Cardiac fibroblast (primary cell): ENCODE results near the gene LRRC40.
A peak's percentile ranks its signal among the peaks of the same experiment; 100 is the strongest.
"Not testable (repeated sequence)": the region's sequence is repeated elsewhere in the genome, so short reads cannot be mapped to it uniquely, and the experiment has no call there.

Experiments
- DNase-seq, 2 donors: peaks; one replicate each; pipeline versions ENCODE4 v3.0.0 to v3.0.0-alpha.2; 2010; ENCODE audit warnings: low read depth in 2 of 2
- H3K4me3 ChIP-seq, 2 donors: replicated peaks in 1 of 2; 1 replicate in 1 of 2; 2 replicates in 1 of 2; pipeline ENCODE4 v1.5.1; 2011; ENCODE audit warnings: low read depth in 2 of 2, low read length in 2 of 2, mild to moderate bottlenecking in 2 of 2, moderate library complexity in 1 of 2
- CTCF ChIP-seq: IDR thresholded peaks from one replicate; pipeline ENCODE4 v1.5.1; 2011; ENCODE audit warnings: low read depth, mild to moderate bottlenecking, low read length, inconsistent platforms

LRRC40 gene

GRCh38 chr1:70204600-70204999 is 779 bp downstream of the LRRC40 start:
- peak; percentile 7 to 18 for DNase-seq
- no peak for TF ChIP-seq CTCF
- peak overlapping the region; percentile 84 to 95 for H3K4me3 ChIP-seq

DNA sequence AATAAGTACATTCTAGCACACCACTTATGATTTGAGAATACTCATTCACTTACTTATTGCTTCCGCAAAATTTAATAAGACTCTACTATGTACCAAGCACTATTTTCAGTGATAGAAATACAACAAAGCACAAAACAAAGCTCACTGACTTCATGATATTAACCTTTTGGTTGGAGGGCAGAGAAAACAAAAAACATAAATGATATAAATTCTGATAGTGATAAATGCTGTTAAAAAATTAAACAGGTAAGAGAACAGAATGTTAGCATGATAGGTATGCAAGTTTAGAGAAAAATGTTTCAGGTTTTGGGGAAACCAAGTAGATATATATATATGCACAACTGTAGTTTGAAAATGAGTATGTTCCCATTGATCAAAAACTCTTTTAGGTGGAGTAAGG is 1.2 kb downstream of the LRRC40 start:
- H3K4me3 ChIP-seq = peak overlapping the region in 1 of 2 donors; percentile 95
- TF ChIP-seq CTCF = no peak
- no peak for DNase-seq

DNA sequence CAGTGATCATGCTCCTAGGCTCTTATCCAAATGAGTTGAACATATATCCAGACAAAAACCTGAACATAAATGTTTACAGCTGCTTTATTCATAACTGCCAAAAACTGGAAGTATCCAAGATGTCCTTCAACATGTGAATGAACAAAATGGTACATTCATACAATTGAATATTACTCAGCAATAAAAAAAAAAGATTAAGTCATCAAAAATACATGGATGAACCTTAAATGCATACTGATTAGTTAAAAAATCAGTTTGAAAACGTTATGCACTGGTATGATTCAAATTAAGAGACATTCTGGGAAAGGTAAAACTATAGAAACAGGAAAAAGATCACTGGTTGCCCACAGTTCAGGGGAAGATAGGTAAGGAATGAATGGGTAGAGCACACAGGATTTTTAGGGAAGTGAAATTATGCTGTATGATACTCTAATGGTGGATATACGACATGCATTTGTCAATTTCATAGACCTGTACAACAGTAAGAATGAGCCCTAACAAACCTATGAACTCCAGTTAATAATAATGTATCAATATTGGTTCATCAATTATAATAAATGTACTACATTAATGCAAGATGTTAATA is 3.1 kb downstream of the LRRC40 start:
- no peak for DNase-seq
- no peak for TF ChIP-seq CTCF
- no peak overlapping the region for H3K4me3 ChIP-seq

DNA sequence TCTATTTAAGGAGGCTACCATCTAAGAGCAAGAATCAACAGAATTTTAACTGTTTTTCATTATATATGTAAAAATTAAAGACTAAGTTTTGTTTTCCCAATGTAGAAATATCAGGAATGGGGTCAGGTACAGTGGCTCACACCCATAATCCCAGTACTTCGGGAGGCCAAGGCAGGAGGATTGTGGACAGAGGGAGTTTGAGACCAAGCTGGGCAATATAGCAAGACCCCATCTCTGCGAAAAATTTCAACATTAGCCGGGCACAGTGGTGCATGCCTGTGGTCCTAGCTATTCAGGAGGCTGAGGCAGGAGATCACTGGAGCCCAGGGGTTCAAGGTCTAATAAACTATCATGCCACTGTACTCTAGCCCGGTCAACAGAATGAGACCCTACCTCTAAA is 5.3 kb downstream of the LRRC40 start:
- no peak overlapping the region for H3K4me3 ChIP-seq
- no peak for DNase-seq
- TF ChIP-seq CTCF = no peak

GRCh38 chr1:70196333-70196732 is 9.0 kb downstream of the LRRC40 start:
- TF ChIP-seq CTCF = no peak
- DNase-seq = no peak
- no peak overlapping the region for H3K4me3 ChIP-seq

GRCh38 chr1:70195342-70195741 is 10.0 kb downstream of the LRRC40 start:
- DNase-seq = no peak
- TF ChIP-seq CTCF = no peak
- no peak overlapping the region for H3K4me3 ChIP-seq

DNA sequence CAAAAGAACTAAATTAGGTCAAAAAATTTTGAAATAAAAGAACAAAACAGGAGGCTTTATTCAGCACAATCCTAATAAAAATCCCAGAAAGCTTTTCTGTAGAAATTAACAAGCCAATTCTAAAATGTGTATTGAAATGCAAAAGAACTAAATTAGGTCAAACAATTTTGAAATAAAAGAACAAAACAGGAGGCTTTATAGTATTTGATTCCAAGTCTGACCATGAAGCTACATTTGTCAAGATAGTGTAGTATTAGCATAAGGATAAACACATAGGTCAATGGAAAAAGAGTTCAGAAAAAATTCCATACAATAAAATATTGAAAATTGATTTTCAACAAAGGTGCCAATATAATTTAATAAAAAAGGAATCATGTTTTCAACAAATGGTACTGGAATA is 10.8 kb downstream of the LRRC40 start:
- H3K4me3 ChIP-seq = no peak overlapping the region
- DNase-seq = no peak
- no peak for TF ChIP-seq CTCF

- not testable (repeated sequence) for H3K4me3 ChIP-seq, DNase-seq
Measured at GRCh38 chr1:70192446-70192845, 12.9 kb downstream of the LRRC40 start.
